HG02938 (cell line): Measurements from ENCODE around the gene RNF26.

Experiments used
- ATAC-seq: cut with Tn5 transposase; IDR thresholded peaks from one replicate; pipeline ENCODE4 v1.9.1; 2021; ENCODE audit warnings: mild to moderate bottlenecking, moderate library complexity; ENCODE audit not compliant: unreplicated experiment

Gene RNF26

DNA sequence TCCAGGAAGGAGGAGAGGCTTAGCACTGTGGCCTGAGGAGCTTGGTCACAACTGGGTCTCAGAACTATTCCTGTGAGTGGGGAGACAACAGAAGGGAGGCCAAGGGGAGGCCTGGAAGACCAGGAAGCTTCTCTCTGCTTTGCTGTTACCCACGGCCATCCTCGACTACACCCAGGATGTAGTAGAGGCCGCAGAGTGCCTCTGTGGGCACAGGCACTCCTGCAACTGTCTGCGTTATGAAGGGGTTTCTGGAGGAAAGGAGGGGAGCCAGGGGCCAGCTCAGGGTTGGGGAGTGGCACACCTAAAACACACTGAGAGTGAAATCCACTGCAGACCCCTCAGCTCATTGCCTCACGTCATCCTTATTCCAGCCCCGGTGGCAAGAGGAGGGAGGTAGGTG is 16.0 kb downstream of the RNF26 start:
- no peak for ATAC-seq

DNA sequence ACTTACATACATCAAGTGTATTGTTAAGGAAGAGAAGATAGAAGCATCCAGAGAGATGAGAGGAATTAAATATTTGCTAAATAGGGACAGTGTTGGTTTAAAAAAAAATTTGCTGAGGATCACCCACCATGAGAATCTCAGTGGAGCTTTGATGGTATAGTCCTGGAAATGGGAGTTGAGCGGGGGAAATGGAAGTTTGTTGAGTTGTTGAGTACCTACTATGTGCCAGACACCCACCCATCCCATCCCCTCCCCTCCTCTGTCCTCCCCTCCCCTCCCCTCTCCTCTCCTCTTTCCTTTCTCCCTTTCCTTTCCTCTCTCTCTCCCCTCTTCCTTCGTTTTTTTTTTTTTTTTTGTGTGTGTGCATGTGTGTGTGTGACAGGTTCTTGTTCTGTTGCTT is 16.9 kb downstream of the RNF26 start:
- no peak for ATAC-seq

DNA sequence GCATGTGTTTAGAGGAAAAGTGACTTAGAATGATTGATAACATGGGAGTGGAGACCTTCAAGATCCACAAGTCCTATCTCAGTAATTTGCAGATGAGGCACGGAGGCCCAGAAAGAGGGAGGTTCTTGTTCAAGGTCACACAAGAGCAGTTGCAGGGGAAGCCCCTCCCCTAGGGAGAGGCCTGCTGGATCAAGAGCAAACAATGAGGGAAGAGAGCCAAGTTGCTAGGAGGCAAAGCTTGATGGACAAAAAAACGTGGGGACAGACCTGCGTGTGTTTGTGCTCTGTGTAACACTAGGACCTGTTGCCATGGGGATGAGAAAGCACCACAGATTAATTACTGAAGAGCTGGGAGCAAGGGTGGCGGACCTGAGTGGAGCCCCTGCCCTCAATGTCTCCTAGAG is 18.5 kb downstream of the RNF26 start:
- ATAC-seq = no peak

DNA sequence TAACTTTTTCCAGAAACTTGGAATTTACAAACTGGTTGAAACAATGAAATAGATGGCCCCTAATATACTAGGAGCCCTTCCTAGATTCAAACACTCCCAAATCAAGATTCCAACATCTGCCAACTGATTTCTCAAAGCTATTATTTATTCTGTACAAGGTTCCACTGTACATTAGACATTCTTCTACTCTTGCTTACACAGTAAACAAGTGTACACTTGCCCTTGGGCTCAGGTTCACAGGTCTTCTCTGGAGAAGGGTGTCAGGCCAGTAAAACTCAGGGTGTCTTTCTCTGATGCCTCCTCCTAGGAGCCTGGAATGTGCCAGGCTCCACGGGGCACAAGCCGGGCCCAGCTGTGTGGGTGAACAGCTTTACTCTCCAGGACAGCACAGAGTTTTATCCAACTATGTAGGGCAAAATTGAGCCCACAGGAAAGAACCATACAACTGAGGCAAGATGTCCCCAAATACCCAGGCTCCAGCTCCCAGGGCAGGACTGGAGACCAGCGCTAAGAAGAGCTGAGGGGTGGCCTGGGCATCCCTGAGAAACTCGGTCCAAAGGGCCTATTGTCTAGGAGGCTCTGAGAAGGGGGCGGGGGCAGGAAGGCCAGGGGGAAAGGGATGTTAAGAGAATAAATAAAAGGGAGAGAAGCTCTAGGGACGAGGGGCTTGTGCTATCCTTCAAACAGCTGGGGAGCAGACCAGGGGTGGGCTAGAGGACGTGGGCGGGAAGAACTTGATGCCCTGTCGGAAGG is 20.9 kb downstream of the RNF26 start:
- ATAC-seq = no peak

DNA sequence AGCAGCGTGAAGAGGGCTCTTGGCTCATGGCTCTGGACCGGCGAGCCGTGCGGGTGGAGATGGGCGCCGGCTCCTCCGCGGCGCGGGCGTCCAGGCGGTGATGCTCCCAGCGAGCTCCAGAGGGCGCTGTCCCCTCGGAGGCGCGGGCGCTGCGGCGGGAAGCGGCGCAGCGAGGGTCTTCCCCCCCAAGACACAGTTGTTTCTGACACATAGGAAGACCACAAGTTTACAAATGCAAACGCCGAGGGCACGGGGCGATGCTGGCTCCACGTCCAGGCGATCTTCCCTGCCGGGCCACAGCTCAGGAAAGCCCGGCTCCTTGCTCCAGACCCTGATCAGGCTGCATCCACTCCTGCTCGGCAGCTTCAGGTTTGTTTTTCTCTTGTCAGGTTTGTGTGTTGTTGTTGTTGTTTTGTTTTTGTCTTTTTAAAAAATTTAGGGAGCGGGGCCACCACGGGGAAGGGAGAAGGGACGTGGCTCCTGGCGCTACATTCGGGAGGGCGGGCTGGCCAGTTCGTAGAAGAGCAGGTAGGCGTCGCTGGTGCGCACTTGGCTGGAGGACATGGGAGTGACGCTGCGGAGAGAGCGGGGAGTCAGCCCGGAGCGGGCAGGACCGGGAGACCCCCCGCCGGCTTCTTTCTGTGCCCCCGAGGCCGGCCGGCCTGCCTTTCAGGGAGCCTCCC is 22.2 kb downstream of the RNF26 start:
- ATAC-seq = no peak

DNA sequence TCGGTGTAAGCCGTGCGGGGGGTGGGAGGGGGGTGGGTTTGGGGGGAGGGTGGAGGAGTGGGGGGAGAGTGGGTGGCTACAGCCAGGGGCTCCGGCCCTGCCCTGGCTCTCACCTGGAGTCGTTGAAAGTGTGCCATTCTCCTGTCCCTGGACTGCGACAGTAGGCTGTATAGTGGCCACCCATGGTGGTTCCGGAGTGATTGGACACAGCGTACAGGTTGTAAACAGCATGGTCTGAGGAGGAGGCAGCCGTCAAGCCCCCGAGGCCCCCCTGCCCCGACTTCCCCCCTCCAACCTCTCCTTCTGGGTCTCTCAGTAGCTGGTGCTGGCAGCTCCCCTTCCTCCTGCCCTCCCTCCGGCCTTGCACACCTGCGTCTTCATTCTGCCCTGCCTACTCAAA is 22.7 kb downstream of the RNF26 start:
- no peak for ATAC-seq

DNA sequence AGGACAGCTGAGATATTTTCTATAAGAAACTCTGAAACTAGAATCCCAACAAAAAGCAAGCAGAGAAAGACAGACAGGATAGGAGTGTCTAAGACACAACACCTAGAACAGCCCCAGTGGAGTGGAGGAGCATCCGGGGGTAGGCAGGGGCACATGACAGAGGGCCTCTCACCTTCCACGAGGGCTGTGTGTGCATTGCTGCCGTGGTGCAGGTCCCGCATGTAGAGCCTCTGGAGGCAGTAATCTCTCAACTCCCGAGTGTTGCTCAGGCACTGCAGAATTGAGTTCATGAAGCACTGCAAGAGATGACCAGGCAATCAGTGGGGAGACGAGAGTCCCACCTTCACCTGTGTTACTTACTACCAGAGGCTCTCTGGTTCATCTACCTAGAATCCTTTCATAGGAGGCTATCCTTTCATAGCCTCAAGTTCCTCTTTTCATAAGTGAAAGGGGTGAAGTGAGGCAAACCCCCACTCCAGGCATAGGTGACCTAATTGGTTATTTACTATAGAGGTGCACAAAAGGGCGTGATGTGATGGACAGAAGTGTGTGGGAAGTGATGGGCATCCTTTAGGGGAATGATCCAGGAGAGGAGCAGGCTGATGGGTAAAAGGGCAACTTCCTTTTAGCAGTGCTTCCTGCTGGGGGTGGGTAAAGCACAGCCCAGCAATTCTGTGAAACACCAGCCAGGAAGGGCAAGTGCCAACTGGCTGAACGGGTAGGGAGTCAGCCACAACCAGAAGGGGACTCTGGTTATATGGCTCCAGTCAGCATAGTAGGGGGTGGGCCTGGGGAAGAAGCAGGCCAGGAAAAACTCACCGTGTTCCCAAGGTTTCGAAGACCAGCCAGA is 25.3 kb downstream of the RNF26 start:
- no peak for ATAC-seq

DNA sequence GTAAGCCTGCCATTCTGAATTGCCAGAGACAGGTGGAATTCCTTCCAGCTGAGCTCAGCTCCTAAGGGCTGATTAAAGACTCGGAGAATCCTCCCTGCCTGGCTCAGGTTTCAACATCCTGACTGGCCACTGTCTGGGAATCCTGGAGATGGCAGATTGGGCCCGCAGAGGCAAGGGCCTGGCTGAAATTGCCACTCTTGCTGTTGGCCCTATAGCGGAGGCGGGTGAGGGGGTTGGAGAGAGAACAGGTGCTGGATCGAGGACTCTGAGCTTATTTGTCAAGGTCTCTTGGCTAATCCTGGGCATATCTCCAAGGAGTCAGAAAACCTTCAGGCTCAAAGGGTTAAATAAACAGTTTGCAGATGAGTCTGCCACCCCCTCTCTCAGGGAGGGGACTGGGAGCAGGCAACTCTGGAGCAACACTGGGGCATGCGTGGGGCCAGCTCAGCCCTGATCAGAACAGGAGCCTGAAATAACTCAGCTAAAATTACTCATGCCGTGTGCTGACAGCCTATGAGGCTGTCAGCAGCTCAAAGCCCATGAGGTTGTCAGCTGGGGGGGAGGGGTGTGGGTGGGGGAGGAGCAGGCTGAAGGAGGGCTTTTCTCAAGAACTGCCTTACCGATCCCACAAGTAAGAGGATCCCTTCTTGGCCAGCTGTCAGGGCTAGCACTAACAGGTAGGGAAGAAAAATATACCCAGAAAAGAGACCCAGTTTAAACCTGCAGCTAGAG is 26.9 kb downstream of the RNF26 start:
- ATAC-seq = no peak

DNA sequence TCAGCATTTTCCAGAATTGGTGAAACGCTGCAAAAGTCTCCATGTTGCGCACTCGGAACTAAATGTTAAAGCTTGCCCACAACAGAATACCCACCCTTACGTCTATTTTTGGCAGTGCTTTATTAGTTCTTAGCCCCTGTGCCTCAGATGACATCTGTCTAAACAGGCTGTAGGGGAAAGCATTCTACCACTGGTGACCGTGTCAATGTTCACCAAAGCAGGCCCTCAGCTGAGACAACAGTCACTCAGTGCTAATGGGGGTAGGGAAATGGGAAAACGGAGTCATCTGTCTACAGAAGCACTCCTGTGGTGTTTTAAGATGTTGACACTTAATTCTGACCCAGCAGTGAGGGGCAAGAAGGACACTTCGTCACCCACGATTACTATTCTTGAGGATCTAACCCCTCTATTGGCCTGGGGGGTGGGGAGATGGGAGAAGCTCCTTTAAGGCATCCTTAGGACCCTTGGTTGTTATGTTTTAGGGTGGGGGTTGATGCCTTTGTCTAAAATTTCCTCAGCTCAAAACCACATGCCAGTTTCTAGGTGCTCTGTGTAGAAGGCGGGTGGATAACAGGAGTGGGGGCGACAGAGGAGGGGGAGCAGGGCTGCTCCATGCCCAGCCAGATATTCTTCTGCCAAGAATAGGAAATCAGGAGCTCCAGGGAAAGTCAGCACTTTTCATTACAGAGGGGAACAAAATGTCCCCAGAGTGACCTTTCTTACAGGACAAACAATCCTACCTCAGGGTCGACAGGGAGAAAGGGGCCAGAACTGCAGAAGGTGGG is 27.8 kb downstream of the RNF26 start:
- no peak for ATAC-seq

DNA sequence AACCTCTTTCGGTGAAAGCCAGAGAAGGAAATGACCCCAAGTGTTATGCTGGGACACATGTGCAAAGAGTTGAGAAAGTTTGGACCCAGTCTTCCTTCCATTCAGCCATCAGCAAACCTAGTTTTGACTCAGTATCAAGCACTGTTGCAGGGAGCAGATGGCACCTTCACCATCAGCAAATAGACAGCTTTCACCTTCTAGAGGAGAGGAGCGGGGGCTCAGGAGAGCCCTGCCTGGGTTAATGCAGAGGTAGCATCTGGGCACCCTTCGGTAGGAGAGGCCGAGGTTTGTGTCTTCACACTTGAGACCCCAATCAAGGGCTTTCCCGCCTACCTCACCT is 28.4 kb downstream of the RNF26 start:
- no peak for ATAC-seq

DNA sequence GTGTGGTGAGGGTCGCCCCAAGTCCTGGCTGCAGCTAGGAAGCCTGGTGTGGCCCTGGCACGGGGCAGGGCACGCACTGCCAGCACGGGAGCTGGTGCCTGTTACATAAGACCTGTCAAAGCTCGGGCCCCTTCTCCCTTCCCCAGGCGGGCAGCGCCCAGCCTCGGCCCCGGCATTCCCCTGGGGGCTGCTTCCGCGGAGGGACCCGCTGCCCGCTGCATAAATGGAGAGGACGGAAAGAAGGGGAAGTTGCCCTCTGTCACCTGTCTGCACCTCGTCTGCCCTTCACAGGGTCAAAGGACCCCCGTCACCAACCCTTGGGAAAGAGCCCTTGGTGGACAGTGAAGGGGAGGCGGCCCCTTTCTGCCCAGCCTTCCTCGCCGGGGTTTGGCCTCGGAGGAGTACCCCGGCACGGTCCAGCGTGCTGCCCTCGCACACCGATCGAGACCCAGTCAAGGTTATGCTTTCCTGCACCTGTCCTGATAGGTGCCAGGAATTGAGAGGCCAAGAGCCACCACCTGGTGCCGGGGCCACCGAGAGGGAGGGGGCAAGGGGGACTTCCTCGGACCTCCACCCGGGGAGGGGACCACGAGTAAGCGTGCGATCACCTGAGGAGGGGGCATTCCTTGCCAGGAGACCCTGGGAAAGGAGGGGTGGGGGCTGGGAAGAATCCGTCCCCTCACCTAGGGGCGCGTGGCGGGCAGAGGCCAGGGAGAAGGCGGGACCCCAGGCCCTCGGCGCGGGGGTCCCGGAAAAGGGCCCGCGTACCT is 28.9 kb downstream of the RNF26 start:
- ATAC-seq = no peak

DNA sequence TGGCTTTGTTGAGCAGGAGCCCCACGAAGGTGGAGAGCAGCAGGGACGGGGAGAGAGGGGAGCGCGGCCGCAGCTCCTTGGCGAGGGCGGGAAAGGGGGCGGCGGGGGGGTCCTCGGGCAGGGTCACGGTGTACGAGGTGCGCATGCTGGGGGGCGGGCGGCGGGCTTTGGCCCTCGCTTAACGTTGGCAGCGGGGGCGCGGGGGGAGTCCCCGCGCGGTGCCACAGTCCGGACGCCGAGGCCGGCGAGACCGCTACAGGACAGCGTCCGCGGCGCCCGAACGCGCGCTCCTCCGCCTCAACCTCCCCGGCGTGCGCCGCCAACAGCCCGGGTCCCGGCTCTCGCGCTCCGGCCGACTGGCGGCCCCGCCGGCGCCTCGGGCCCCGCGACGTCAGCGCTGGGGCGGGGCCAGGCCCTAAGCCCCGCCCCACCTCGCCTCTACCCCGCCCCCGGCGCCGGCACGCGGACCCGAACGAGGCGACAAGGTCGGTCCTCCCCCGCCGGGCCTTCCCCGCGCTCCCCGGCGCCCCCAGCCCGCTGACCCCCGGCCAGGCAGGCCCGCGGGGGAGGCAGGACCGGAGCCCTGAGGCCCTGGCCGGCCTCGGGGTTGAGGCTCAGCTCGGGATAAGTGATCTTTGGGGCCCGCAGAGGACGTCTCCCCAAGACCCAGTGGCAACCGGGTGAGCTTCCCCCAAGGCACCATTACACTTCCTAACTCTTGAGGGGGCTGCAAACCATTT is 29.7 kb downstream of the RNF26 start:
- no peak for ATAC-seq

DNA sequence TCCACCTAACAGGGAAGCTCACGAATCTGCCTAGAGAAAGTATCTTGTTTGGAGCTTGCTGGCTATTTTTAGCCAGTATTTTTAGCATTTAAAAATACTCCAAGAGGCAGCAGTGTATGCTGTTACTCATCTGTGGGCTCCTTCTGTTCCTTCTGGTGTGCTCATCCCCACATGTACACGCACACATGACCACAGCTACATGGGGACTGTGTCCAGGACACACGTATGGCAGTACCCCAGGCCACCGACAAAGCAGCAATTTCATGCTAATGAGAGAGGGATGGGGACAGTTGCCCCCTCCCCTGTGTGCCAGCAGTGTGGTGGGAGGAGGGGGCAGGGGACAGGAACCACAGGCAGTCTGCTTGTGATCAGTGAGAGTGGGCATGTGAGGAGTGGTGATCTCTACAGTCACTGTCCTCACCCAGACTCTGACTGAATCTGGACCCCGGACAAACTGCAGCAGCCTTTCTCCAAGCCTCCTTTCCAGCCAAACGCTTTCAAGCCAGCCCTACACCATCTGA is 30.8 kb downstream of the RNF26 start:
- no peak for ATAC-seq

DNA sequence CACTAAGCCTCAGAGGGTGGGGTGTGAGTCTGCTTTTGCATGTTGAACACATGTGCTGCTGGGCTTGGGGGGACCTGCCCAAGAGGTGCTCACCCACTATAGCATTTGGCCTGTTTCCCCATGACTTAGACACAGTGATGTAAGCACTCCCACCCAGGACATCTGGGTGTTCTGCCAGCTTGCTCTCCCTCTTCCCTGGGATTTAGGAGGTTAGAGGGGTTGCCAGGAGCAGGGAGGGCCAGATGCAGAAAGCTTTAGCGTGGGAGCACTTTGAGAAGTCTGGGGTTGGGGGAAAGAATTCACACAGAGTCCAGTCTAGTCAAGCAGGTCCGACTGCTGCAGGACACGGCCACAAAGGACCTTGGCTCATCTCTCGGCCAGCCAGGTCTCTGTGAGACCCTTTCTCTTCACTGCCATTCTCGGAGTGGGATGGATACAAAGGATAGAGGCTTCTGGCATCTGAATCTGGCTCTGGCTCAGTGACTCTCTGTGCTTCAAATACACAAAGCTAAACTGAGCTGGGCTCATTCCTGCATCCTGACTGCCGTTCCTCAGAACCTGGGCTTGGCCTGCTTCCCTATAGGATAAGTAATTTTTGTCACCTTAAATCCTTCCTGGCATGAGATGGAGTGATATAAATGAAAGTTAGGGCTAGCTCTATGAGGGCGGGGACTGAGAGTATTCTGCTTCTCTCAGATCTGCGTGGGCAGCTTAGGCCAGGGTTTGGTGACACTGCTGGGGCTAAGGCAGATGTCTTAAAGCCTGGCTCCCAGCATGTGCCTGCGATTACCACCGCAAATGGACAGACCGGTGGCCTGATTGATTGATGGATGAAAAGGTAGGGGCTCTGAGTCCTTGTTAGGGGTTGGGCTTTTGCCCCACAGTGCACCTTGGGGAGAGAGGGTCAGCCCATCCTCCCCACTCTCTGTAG is 32.6 kb downstream of the RNF26 start:
- no peak for ATAC-seq

DNA sequence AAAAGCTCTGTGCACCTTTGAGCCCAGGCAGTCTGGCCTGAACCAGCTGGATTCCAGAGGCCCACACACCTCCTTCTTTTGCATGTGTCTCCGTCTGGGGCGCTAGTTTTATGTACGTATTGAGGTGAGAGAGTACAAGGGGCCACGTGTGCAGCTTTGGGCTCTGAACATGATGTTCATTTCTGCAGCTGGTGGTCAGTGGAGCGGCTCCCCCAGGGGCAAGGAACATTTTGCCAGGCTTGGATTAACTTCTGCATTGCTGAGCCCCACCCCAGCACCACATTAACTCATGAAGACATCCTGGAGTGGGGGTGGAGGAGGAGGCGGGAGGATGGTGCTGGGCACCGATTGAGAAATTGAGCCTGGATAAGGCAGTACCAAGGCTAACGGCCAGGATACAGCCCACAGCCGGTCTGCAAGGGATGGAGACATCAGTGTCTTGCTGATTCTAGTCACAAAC is 33.4 kb downstream of the RNF26 start:
- ATAC-seq = no peak

DNA sequence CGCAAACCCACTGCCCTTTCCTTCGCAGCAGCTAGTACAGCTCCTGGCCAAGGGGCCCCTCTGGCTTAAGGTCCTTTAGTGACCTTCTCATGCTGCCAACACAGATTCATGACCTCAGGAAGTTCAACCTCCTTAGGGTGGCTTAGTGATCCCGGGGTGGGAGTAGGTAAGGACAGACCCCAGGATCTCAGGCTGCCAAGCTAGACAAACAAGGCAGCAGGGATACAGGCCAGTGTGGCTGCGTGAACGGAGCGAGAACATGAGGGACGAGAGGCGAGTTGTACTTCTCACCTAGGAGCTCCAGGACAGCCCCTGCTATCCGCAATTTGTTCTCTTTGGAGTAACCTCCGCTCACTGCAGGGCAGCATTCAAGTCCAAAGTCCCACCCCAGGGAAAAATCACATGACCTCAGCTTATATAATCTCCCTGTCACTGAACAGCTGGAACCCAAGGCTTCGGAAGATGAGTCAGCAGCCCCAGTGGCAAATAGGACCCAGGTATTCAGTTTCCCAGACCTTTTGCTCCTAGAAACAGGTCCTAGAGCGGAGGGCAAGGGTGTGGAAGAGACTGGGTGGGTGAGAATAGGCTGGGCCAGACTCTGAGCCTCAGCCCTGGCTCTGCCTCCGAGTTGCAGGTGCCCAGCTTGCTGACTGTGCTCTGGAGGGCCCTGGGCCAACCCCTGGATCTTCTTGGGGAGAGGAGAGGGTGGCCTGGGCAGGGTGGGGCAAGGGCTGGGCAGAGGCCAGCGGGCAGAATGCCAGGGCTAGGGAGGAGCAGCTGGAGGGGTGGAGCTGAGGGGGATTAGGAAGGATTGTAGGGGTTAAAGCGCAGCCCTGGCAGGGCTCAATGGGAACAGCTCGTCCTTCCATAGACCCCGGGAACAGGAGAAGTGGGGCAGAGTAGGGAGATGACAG is 34.1 kb downstream of the RNF26 start:
- no peak for ATAC-seq
